Stimulated activated CD8-positive, alpha-beta memory T cell treated with anti-CD3 and anti-CD28 coated beads, Interleukin-4, amount 100 ng/mL, for 1 hour (primary cell): ENCODE measurements around the gene DPM2.

Experiments
- DNase-seq, 2 donors: peaks; one replicate each; pipeline ENCODE4 v3.0.0-alpha.2; 2020; ENCODE audit warnings: low read depth in 2 of 2, low spot score in 1 of 2

DPM2 gene

GRCh38 chr9:127937388-127938297 lies at the start of gene DPM2:
TSS of gene DPM2 (minus strand) at chr9:127937854. CDS start at chr9:127937820, 34 bp downstream.
- DNase-seq, result peak; percentile 50 to 65

- no peak for DNase-seq
Measured at GRCh38 chr9:127987103-127987614, 49.5 kb upstream of the DPM2 start.

- DNase-seq, result no peak
Measured at GRCh38 chr9:127985011-127985410, 47.4 kb upstream of the DPM2 start.

GRCh38 chr9:127983847-127984289 lies 46.2 kb upstream of the DPM2 start:
- DNase-seq, result no peak

- no peak for DNase-seq
Measured at GRCh38 chr9:127982912-127983311, 45.3 kb upstream of the DPM2 start.

- no peak for DNase-seq
Measured at GRCh38 chr9:127981559-127982121, 44.0 kb upstream of the DPM2 start.

- peak; percentile 90 to 96 for DNase-seq
Measured at GRCh38 chr9:127980706-127981558, 43.3 kb upstream of the DPM2 start, which contains the start of gene EEIG1. TSS of gene EEIG1 (minus strand) at chr9:127980989. CDS start at chr9:127980137, 852 bp downstream.

- no peak for DNase-seq
Measured at GRCh38 chr9:127980060-127980705, 42.5 kb upstream of the DPM2 start.

- no peak for DNase-seq
Measured at GRCh38 chr9:127979333-127980059, 41.8 kb upstream of the DPM2 start.

GRCh38 chr9:127979015-127979332 lies 41.3 kb upstream of the DPM2 start:
- DNase-seq, result no peak

- DNase-seq, result no peak
Measured at GRCh38 chr9:127977884-127978647, 40.4 kb upstream of the DPM2 start.

- no peak for DNase-seq
Measured at GRCh38 chr9:127977009-127977883, 39.6 kb upstream of the DPM2 start.

- no peak for DNase-seq
Measured at GRCh38 chr9:127976498-127976897, 38.8 kb upstream of the DPM2 start.

- no peak for DNase-seq
Measured at GRCh38 chr9:127975376-127976315, 38.0 kb upstream of the DPM2 start.

GRCh38 chr9:127974769-127975261 lies 37.2 kb upstream of the DPM2 start:
- DNase-seq, result no peak

- no peak for DNase-seq
Measured at GRCh38 chr9:127974001-127974768, 36.5 kb upstream of the DPM2 start.
